Mucosa of rectum (tissue), 2 donors: Measurements from ENCODE around the gene WARS2.

ENCODE experiments used
- H3K27ac ChIP-seq, 2 donors: one replicate each; pipeline ENCODE4 v1.7.0; 2013; ENCODE audit warnings: inconsistent platforms in 2 of 2, low read depth in 2 of 2, low read length in 2 of 2
- H3K27me3 ChIP-seq, 2 donors: one replicate each; pipeline ENCODE4 v1.7.0; 2013; ENCODE audit warnings: low read length in 2 of 2; ENCODE audit not compliant: control insufficient read depth in 2 of 2, insufficient read depth in 2 of 2
- H3K36me3 ChIP-seq, 2 donors: one replicate each; pipeline ENCODE4 v1.7.0; 2013; ENCODE audit warnings: low read length in 2 of 2; ENCODE audit not compliant: control insufficient read depth in 2 of 2, insufficient read depth in 2 of 2
- H3K4me1 ChIP-seq, 2 donors: one replicate each; pipeline ENCODE4 v1.7.0; 2013; ENCODE audit warnings: low read length in 2 of 2, mild to moderate bottlenecking in 1 of 2; ENCODE audit not compliant: control insufficient read depth in 2 of 2, insufficient read depth in 2 of 2
- H3K4me3 ChIP-seq, 2 donors: one replicate each; pipeline ENCODE4 v1.7.0; 2013; ENCODE audit warnings: low read length in 2 of 2
- H3K9ac ChIP-seq, 2 donors: one replicate each; pipeline ENCODE4 v1.7.0; 2013; ENCODE audit warnings: low read length in 2 of 2, low read depth in 1 of 2, mild to moderate bottlenecking in 1 of 2
- H3K9me3 ChIP-seq, 2 donors: one replicate each; pipeline ENCODE4 v1.7.0; 2013; ENCODE audit warnings: low read length in 2 of 2; ENCODE audit not compliant: control insufficient read depth in 2 of 2
- donor health status: healthy.
- donor health status: Normal muscosa, but diverticular disease.

Gene WARS2

GRCh38 chr1:119093721-119094120 lies 46.7 kb downstream of the WARS2 start:
- no peaks in the 10 kb centered on the region for H3K4me1 ChIP-seq
- H3K27ac ChIP-seq = no peak overlapping the region
- H3K36me3 ChIP-seq = no peaks in the 10 kb centered on the region
- no peaks in the 10 kb centered on the region for H3K9me3 ChIP-seq
- H3K4me3 ChIP-seq = no peak overlapping the region
- no peak overlapping the region for H3K9ac ChIP-seq
- no peaks in the 10 kb centered on the region for H3K27me3 ChIP-seq

- no peaks in the 10 kb centered on the region for H3K27me3 ChIP-seq
- no peaks in the 10 kb centered on the region for H3K9me3 ChIP-seq
- H3K4me1 ChIP-seq = no peaks in the 10 kb centered on the region
- H3K27ac ChIP-seq = no peak overlapping the region
- H3K36me3 ChIP-seq = no peaks in the 10 kb centered on the region
- H3K4me3 ChIP-seq = no peak overlapping the region
- H3K9ac ChIP-seq = no peak overlapping the region
These were observed 48.8 kb downstream of the WARS2 start for GRCh38 chr1:119091618-119092017.

GRCh38 chr1:119090250-119090649 lies 50.2 kb downstream of the WARS2 start:
- no peaks in the 10 kb centered on the region for H3K4me1 ChIP-seq

GRCh38 chr1:119086830-119087229 lies 53.6 kb downstream of the WARS2 start:
- Histone ChIP-seq H3K27me3 (no peaks in the 10 kb centered on the region), H3K9me3 (no peaks in the 10 kb centered on the region), H3K4me1 (no peaks in the 10 kb centered on the region), H3K9ac (no peak overlapping the region), H3K4me3 (no peak overlapping the region), H3K36me3 (no peaks in the 10 kb centered on the region), H3K27ac (no peak overlapping the region)

More at GRCh38 chr1:119090250-119090649, 50.2 kb downstream of the WARS2 start:
- Histone ChIP-seq H3K36me3 (no peaks in the 10 kb centered on the region), H3K27ac (no peak overlapping the region), H3K4me3 (no peak overlapping the region), H3K27me3 (no peaks in the 10 kb centered on the region), H3K9me3 (no peaks in the 10 kb centered on the region), H3K9ac (no peak overlapping the region)

- Histone ChIP-seq H3K4me1 (no peaks in the 10 kb centered on the region), H3K27ac (no peak overlapping the region), H3K9me3 (no peaks in the 10 kb centered on the region), H3K36me3 (no peaks in the 10 kb centered on the region), H3K4me3 (no peak overlapping the region), H3K9ac (no peak overlapping the region), H3K27me3 (no peaks in the 10 kb centered on the region)
These were observed 55.7 kb downstream of the WARS2 start for GRCh38 chr1:119084798-119085197.

- H3K4me1 ChIP-seq = no peaks in the 10 kb centered on the region
- no peaks in the 10 kb centered on the region for H3K36me3 ChIP-seq
- no peak overlapping the region for H3K27ac ChIP-seq
- no peak overlapping the region for H3K9ac ChIP-seq
- no peaks in the 10 kb centered on the region for H3K27me3 ChIP-seq
- no peaks in the 10 kb centered on the region for H3K9me3 ChIP-seq
- H3K4me3 ChIP-seq = no peak overlapping the region
These were observed 56.5 kb downstream of the WARS2 start for GRCh38 chr1:119083980-119084379.

- no peaks in the 10 kb centered on the region for H3K9me3 ChIP-seq
- no peak overlapping the region for H3K27ac ChIP-seq
- no peaks in the 10 kb centered on the region for H3K36me3 ChIP-seq
- no peak overlapping the region for H3K9ac ChIP-seq
- H3K4me3 ChIP-seq = no peak overlapping the region
- H3K4me1 ChIP-seq = no peaks in the 10 kb centered on the region
- no peaks in the 10 kb centered on the region for H3K27me3 ChIP-seq
These were observed 57.0 kb downstream of the WARS2 start for GRCh38 chr1:119083479-119083878.

- Histone ChIP-seq H3K4me3 (no peak overlapping the region), H3K27ac (no peak overlapping the region), H3K9me3 (no peaks in the 10 kb centered on the region), H3K36me3 (no peaks in the 10 kb centered on the region), H3K27me3 (no peaks in the 10 kb centered on the region), H3K4me1 (no peaks in the 10 kb centered on the region), H3K9ac (no peak overlapping the region)
These were observed 58.8 kb downstream of the WARS2 start for GRCh38 chr1:119081700-119082099.

GRCh38 chr1:119081267-119081666 lies 59.2 kb downstream of the WARS2 start:
- no peaks in the 10 kb centered on the region for H3K27me3 ChIP-seq
- no peaks in the 10 kb centered on the region for H3K4me1 ChIP-seq
- no peak overlapping the region for H3K9ac ChIP-seq
- H3K27ac ChIP-seq = no peak overlapping the region
- H3K36me3 ChIP-seq = no peaks in the 10 kb centered on the region
- H3K4me3 ChIP-seq = no peak overlapping the region
- no peaks in the 10 kb centered on the region for H3K9me3 ChIP-seq

- no peaks in the 10 kb centered on the region for H3K36me3 ChIP-seq
- no peaks in the 10 kb centered on the region for H3K4me1 ChIP-seq
- H3K27me3 ChIP-seq = no peaks in the 10 kb centered on the region
- no peak overlapping the region for H3K4me3 ChIP-seq
- H3K9me3 ChIP-seq = no peaks in the 10 kb centered on the region
- no peak overlapping the region for H3K9ac ChIP-seq
- H3K27ac ChIP-seq = no peak overlapping the region
These were observed 59.9 kb downstream of the WARS2 start for GRCh38 chr1:119080586-119080985.

GRCh38 chr1:119079881-119080280 lies 60.6 kb downstream of the WARS2 start:
- Histone ChIP-seq H3K4me1 (no peaks in the 10 kb centered on the region), H3K9ac (no peak overlapping the region), H3K9me3 (no peaks in the 10 kb centered on the region), H3K27me3 (no peaks in the 10 kb centered on the region), H3K4me3 (no peak overlapping the region), H3K36me3 (no peaks in the 10 kb centered on the region), H3K27ac (no peak overlapping the region)
